ENCODE data around the gene DZANK1.

- TF ChIP-seq MAFK (IDR thresholded peaks at IDR 0.05; ENCODE audit: low read length) (no peak), ZNF76 (CRISPR knock-in tag; IDR thresholded peaks at IDR 0.05; ENCODE audit: borderline replicate concordance) (no peak), MXI1 (IDR thresholded peaks at IDR 0.05; ENCODE audit: low read depth, low read length) (no peak), RAD51 (IDR thresholded peaks at IDR 0.05; ENCODE audit: borderline replicate concordance, low read depth) (no peak), ZNF263 (CRISPR knock-in tag; IDR thresholded peaks at IDR 0.05; ENCODE audit: borderline replicate concordance) (no peak), SIN3B (IDR thresholded peaks at IDR 0.05; ENCODE audit: low read depth) (no peak), POLR2A (conservative IDR thresholded peaks at IDR 0.05) (no peak), RFX1 (IDR thresholded peaks at IDR 0.05) (no peak), FOXK2 (conservative IDR thresholded peaks at IDR 0.05 in 1 of 2, IDR thresholded peaks at IDR 0.05 in 1 of 2; ENCODE audit: low read depth in 2 of 2) (no peak), RNF2 (IDR thresholded peaks at IDR 0.05) (no peak)
- TF ChIP-seq, protein P1, sequence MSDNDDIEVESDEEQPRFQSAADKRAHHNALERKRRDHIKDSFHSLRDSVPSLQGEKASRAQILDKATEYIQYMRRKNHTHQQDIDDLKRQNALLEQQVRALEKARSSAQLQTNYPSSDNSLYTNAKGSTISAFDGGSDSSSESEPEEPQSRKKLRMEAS (CRISPR knock-in tag; IDR thresholded peaks at IDR 0.05): no peak
Observed at GRCh38 chr20:18380908-18381529, 85.8 kb downstream of the DZANK1 start.
